ENCODE measurements around the gene LTBP1. TPM values are rescaled to one million over a fixed set of nuclear protein-coding genes. Genes with fewer than 3 reads are reported as not detected.

Gene LTBP1
- total and polyA plus RNA-seq, 8 donors: 11.0 to 134 (median 25.6) TPM

GRCh38 chr2:33005057-33005456, 58.3 kb downstream of the LTBP1 start:
- Histone ChIP-seq H3K27ac (no peak overlapping the region), H3K4me1 (peaks cover 0 to 7% (median 0%) of the 10 kb centered on the region in 4 donors), H3K9me3 (no peaks in the 10 kb centered on the region), H3K27me3 (no peaks in the 10 kb centered on the region), H3K4me3 (no peak overlapping the region), H3K36me3 (no peaks in the 10 kb centered on the region)
- TF ChIP-seq EP300 (IDR thresholded peaks at IDR 0.05) (no peak), CTCF (IDR thresholded peaks at IDR 0.05) (no peak), POLR2A (IDR thresholded peaks at IDR 0.05) (no peak)
- intact Hi-C loops (cut with DNase I; ENCODE audit: low total_unique reads): no loop called here
- DNase-seq: no peak
- WGBS, 5 donors: 80 to 99% (median 91%) methylated on average over 2 of the region's 2 CpGs

- TF ChIP-seq CTCF (IDR thresholded peaks at IDR 0.05): no peak
- H3K36me3 ChIP-seq: no peaks in the 10 kb centered on the region
- H3K4me1 ChIP-seq: peaks cover 0 to 7% (median 1%) of the 10 kb centered on the region in 4 donors
- no peaks in the 10 kb centered on the region for H3K27me3 ChIP-seq
- WGBS, 5 donors: 86 to 100% (median 95%) methylated on average over 1 of the region's 1 CpG
- no peak overlapping the region for H3K27ac ChIP-seq
- H3K4me3 ChIP-seq: no peak overlapping the region
- no peak for DNase-seq
- H3K9me3 ChIP-seq: no peaks in the 10 kb centered on the region
- intact Hi-C loops (cut with DNase I; ENCODE audit: low total_unique reads): no loop called here
Measured at GRCh38 chr2:33008716-33009115, 62.0 kb downstream of the LTBP1 start.

- H3K27ac ChIP-seq: no peak overlapping the region
- intact Hi-C loops (cut with DNase I; ENCODE audit: low total_unique reads): no loop called here
Measured at GRCh38 chr2:33009249-33009648, 62.5 kb downstream of the LTBP1 start.

GRCh38 chr2:33011373-33011772, 64.6 kb downstream of the LTBP1 start:
- Histone ChIP-seq H3K27ac (no peak overlapping the region), H3K4me1 (peaks cover 9 to 15% (median 13%) of the 10 kb centered on the region in 4 donors), H3K27me3 (no peaks in the 10 kb centered on the region), H3K4me3 (no peak overlapping the region), H3K9me3 (no peaks in the 10 kb centered on the region), H3K36me3 (no peaks in the 10 kb centered on the region)
- TF ChIP-seq POLR2A (IDR thresholded peaks at IDR 0.05): no peak
- TF ChIP-seq EP300 (IDR thresholded peaks at IDR 0.05): no peak
- WGBS, 5 donors: 73 to 95% (median 94%) methylated on average over 2 of the region's 2 CpGs
- no peak for DNase-seq
- intact Hi-C loops (cut with DNase I; ENCODE audit: low total_unique reads): no loop called here

More at GRCh38 chr2:33009249-33009648, 62.5 kb downstream of the LTBP1 start:
- TF ChIP-seq POLR2AphosphoS5 (IDR thresholded peaks at IDR 0.05): no peak
- TF ChIP-seq CTCF (IDR thresholded peaks at IDR 0.05): no peak
- 92 to 98% (median 95%) methylated on average over 3 of the region's 3 CpGs for WGBS, 5 donors
- Histone ChIP-seq H3K9me3 (no peaks in the 10 kb centered on the region), H3K4me1 (peaks cover 0 to 7% (median 5%) of the 10 kb centered on the region in 4 donors), H3K4me3 (no peak overlapping the region), H3K36me3 (no peaks in the 10 kb centered on the region), H3K27me3 (no peaks in the 10 kb centered on the region)
- no peak for DNase-seq

- intact Hi-C loops (cut with DNase I; ENCODE audit: low total_unique reads): no loop called here
- Histone ChIP-seq H3K27ac (no peak overlapping the region), H3K4me1 (peaks cover 9 to 17% (median 13%) of the 10 kb centered on the region in 4 donors), H3K9me3 (no peaks in the 10 kb centered on the region), H3K27me3 (no peaks in the 10 kb centered on the region), H3K4me3 (no peak overlapping the region), H3K36me3 (no peaks in the 10 kb centered on the region)
- DNase-seq: no peak
- no peak for TF ChIP-seq POLR2A (IDR thresholded peaks at IDR 0.05)
- TF ChIP-seq POLR2AphosphoS5 (IDR thresholded peaks at IDR 0.05): no peak
- TF ChIP-seq EP300 (IDR thresholded peaks at IDR 0.05): no peak
- TF ChIP-seq CTCF (IDR thresholded peaks at IDR 0.05): no peak
- WGBS, 5 donors: 78 to 93% (median 89%) methylated on average over 3 of the region's 3 CpGs
Measured at GRCh38 chr2:33011941-33012340, 65.2 kb downstream of the LTBP1 start.
